ENCODE measurements around the gene TM4SF4.

DNA sequence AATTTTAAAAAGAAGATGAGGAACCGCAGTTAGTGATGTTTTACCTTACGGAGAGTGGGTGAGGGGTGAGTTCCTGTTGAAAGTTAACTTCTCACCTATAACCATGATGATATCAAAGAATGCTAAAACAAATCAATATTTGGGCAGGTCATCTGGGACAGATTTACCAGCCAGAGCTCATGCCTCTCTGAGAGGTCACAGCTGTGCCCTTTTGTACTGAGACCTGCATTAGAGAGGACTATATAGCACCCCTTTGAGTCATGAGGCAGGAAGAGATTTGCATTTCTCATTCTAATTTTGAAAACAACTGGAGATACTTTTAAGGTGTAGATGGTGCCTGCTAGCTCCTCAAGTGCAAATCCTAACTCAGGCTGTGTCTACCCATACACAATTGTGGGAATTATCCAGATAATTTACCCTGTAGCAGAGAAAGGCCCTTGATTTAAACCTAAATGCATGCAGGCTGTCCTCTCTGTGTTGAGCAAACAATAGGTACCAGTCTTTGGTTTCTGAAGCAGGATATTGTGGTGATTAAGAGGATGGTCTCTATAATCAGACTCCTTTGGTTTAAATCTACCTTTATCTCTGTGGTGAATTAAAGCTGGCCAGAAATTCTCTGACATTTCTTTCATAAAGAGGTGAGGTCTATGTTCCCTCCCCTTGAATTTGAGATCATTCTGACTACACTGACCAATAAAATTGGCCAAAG is 5.8 kb upstream of the TM4SF4 start:
- TF ChIP-seq CTCF (IDR thresholded peaks at IDR 0.05; ENCODE audit: low read depth, low read length), result no peak
- TF ChIP-seq EZH2phosphoT487 (IDR thresholded peaks at IDR 0.05; ENCODE audit: low read depth), result no peak
